ENCODE data around the gene NR6A1.
"Not testable (repeated sequence)": the region's sequence is repeated elsewhere in the genome, so short reads cannot be mapped to it uniquely, and the experiment has no call there.

NR6A1 gene

DNA sequence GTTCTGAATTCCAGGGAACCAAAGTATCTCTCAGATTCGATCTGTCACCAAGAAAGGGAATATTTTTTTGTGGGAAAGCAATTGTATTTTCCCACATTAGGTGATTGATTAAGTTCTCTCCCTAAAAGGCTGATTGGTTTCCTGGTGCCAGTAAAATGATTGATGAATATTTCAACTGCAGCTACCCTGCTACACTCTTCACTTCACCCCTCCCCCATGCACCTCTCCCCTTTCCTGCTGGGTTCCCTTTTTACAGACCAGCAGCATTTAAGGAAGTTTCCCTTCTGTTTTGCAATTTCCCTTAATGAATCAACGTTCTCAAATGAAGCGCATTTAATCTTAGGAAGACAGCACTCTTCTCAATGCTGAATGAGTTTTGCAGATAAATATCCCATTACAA lies 13.1 kb downstream of the NR6A1 start:
- no peak for DNase-seq

DNA sequence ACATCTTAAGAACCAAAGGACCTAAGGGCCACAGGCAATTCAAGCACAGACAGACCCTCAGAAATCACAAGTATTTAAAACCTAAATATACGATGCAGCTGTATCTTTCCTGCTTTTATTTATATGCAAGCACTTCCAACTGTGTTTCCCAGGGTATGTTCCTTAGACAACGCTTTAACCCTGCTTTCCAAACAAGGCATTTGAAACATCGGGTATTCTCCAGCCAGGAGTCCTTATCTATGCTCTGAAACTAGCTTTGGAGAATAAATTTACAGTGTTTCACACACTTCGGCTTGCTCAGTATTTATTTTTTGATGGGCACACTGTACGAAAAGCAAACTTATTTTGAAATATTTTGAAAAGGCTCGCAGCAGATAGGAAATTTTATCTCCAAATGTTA lies 13.5 kb downstream of the NR6A1 start:
- no peak for DNase-seq

DNA sequence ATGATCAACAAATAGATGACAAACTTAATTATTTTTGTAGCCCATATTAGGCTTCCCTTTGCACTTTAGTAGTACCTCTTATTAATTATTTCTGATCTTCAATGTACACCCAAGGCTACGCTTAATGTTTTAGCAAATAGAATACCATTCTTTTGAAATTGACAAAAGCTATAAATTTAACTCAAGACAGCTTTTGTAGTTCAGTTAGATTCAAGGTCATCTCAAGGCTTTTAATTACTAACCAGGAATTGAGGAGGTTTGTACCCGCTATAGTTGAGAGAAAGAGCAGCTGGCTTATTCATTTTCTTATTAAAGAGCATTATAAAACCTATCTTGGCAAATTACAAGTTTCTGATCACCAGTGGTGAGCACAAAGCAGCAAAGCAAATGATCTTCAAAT lies 15.1 kb downstream of the NR6A1 start:
- DNase-seq, result no peak

DNA sequence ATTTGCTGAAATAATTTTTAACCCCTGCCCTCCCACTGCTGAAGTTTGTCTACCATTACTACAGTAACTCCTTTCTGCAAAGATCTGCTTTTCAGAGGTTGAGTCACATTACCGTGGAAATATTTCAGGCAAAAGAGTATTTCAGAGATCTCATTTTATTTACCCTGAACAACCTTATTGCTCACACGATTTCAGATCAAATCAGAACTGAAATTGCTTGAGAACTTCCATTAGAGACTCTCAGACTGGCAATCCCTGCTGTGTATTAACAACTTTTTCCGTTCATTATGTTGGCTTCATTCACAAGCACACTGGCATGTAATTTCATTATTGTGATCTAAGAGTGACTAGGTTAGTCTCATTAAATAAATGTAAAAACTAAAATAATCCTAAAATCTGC lies 16.1 kb downstream of the NR6A1 start:
- DNase-seq, result no peak

DNA sequence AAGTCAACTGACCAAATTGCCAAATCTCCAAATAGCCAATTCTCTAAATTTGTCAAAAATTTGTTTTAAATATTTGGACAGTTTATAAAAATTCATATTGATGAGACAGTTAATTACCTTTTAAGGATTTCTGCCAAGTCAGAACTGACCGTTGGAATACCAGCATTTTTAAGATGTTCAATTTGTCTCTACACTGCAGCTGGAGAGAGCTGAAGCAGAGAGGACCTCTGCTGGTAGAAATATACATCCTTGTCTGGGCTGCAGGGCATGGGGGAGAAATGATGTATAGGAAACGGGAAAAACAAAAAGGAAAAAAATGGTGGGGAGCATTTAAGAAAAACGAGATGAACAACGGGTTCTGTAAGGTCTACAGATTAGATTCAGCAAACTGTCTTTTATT lies 16.8 kb downstream of the NR6A1 start:
- DNase-seq, result no peak

DNA sequence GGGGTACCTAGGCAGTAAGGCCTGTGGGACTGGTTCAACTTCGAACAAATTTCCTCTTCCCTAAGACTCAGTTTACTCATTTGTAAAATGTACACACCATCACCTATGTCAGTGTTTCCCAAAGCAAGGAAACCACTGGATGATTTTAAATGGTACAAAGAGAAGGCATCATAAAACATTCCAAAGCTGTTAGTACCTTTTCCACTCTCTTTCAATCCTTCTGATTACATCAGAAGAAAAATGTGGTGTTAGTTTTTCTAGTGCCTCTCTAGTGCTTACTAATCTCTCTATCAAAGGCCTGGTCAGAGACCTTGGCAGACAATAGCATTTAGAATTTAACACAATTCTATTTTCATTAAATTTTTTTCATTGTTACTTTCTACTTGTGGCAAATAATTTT lies 18.1 kb downstream of the NR6A1 start:
- no peak for DNase-seq

DNA sequence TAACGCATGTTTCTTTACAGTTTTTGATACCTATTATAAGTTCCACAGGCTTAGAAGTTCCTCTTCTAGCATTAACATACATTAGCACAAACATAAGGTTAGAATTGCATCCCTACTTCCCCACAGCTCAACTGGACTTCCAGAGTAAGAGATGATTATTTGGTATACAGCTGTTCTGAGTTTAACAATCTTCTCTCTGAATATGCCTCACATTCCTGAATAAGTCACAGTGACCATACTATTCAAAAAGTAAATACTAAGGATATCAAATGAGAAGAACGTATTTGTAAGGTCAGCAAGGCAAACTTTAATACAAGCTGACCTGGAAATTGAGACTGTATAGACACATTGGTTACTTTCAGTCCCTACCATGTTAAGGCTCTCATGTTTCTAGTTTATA lies 21.3 kb downstream of the NR6A1 start:
- no peak for DNase-seq

DNA sequence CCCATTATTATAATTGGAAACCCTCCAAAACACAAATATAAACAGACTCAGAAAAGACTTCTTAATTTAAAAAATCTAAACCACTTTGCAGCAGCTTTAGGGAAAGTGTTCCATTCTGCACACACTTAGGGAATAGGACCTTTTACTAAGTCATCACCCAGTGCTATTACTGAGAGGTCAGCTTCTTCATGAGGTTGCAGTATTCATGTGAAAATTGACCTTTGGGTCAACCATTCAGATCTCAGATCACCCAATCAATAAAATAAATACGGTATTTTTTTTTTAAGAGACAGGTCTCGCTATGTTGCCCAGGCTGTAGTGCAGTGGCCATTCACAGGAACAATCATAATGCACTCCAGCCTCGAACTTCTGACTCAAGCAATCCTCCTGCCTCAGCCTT lies 21.8 kb downstream of the NR6A1 start:
- no peak for DNase-seq

DNA sequence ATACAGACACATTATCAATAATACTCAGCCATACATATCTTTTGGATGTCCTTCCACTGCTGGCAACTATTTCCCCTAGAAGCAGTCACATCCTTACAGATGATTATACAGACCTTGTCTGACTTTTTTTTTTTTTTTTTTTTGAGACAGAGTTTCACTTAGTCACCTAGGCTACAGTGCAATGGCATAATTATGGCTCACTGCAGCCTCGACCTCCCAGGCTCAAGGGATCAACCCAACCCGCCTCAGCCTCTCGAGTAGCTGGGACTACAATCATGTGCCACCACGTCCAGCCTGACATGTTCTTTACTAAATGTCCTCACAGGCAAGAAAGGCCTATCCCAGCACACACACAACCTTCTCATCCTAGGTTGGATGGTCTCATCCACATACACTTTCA lies 24.0 kb downstream of the NR6A1 start:
- DNase-seq, result no peak

DNA sequence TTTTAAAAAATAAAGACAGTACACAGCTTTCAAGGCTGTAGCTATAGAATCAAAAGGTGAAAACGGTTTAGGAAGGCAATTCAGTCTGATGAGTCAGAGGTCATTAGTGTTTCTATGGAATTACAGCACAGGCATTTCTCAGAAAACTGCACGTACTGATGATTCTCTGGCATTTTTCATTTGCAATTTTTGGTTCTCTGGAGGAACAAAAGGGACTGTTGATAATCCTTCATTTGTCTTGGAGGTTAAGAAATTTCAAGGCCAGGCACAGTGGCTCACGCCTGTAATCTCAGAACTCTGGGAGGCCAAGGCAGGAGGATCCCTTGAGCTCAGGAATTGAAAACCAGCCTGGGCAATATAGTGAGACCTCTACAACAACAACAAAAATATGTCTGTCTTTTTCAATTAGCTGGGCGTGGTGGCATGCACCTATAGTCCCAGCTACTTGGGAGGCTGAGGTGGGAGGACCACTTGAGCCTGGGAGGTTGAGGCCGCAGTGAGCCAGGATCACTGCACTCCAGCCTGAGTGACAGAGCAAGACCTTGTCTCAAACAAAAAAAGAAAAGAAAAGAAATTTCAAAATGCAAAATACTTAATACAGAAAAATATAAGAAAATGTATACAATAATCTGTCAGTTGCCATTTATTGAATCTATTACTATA lies 27.3 kb downstream of the NR6A1 start:
- no peak for DNase-seq

DNA sequence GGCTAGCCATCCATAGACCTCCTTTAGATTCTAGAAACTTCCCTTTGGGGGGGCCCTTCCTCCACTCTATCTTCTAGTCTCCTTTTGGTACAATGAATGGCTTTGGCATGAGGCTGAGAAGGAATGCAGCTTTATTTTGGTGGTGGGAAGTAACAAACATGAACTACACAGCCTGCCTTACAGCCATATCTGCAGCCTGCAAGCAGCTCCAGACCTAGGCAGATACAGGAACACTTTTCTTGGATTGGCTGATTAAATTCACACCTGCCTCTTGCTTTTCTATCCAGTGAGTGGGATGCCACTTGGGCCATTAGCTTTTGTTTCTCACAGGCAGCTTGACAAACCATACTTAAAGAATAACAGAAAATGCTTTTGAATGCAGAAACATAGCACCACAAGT lies 28.2 kb downstream of the NR6A1 start:
- no peak for DNase-seq

DNA sequence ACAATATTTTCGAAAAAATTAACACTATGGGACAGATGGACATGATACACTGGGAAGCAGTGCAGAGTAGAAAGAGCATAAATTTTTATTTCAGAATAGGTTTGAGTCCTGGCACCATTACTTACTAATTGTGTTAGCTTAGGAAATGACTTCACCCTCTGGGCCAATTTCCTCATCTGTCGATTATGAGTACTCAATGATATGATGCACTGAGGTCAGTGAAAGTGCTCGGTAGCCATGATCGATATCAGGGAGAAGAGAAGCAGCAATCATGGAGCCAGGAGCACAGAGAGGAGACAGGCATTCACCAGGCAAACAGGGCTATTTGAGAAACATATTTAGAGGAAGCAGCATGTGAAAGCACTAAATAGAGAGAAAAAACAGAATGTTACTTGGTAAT lies 29.4 kb downstream of the NR6A1 start:
- no peak for DNase-seq

DNA sequence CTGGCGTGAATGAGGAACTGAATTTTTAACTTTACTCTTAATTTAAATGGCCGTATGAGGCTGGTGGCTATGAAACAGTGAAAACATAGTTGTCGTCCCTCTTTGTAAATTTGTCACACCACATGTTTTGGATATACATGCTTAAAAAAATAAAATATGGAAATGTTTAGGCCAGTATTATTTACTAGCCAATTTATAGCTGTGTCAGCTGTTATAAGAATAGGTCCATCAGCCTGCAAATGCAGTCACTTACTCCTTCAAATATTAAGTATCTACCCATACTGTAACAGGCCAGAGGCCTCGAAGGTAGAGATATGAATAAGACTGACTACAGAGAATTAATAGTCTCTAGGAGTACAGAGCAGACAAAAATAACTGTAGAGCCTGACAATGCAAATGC lies 30.0 kb downstream of the NR6A1 start:
- no peak for DNase-seq

DNA sequence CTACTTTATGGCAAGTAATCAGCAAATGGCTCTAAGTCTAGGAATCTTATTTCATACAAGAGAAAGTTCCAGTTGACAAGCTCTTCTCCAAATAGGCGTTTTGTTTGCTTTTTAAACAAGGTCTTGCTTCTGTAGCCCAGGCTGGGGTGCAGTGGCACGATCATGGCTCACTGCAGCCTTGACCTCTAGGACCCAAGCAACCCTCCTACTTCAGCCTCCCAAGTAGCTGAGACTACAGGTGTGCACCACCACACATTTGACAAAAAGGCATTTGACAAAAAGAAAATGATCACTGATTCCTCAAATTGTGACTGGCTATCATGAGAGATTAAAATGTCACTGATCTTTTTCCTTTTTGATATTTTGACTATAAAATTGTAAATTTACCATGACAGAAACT lies 31.8 kb downstream of the NR6A1 start:
- DNase-seq, result no peak

DNA sequence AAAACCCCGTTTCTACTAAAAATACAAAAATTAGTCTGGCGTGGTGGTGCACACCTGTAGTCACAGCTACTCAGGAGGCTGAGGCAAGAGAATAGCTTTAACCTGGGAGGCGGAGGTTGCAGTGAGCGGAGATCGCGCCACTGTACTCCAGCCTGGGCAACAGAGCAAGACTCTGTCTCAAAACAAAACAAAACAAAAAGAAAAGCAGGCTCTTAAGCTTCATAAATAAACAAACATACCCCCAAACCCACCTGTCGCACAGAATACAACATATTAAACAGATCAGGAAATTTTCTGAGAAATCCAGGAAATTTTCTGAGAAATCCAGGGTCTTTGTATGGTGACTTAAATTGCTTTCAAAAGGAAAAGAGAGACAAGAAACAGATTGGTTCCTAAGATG lies 33.0 kb downstream of the NR6A1 start:
- DNase-seq, result not testable (repeated sequence)

DNA sequence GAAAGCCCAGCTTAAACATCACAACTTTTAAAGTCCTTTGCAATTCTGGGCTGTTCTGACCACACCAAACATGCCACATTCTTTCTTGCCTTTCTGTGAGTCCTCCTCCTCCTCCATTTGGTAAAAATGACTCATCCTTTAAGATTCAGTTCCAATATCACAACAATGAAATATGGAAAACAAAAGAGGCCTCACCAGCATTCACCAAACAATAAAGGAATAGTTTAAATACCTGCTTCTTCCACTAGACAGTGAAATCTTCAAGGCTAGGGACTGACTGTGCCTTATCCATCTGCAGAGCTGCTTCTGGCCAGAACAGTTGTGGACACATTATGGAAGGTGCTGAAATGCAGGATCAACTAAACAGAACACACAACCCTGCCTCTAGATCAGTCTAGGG lies 36.0 kb downstream of the NR6A1 start:
- DNase-seq, result no peak

DNA sequence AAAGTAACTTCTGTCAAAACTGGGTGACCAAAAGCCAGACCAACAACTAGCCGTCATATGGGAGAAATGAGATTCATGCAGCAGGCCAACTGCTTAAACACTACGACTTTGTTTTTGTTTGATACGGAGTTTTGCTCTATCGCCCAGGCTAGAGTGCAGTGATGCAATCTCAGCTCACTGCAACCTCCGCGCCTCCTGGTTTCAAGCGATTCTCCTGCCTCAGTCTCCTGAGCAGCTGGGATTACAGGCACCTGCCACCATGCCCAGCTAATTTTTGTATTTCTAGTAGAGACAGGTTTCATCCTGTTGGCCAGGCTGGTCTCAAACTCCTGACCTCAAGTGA lies 36.4 kb downstream of the NR6A1 start:
- DNase-seq, result not testable (repeated sequence)

DNA sequence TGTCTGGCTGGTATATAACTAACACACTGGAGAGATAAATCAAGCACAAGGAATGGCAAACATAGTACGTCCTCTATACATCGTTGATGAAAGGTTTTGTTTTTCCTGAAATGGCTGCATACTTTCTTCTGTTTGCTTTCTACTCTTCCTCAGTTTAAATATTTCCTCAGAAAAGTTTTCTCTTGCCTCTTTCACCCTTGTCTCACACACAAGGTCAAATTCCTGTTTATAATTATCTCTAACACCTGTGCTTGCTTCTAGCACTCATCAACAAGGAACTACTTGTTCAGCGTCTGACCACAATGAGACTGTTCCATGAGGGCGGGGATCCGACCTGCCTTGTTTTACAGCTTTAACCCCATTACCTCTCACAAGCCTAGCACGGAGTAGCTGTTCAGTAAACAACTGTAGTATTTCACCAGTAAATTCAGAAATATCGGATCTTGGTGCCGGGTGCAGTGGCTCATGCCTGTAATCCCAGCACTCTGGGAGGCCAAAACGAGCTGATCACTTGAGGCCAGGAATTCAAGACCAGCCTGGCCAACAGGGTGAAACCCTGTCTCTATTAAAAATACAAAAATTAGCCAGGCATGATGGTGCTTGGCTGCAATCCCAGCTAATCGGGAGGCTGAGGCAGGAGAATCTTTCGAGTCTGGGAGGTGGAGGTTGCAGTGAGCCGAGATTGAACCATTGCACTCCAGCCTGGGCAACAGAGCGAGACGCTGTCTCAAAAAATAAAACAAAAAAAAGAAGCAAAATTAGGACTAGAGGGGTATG lies 37.0 kb downstream of the NR6A1 start:
- DNase-seq, result no peak

DNA sequence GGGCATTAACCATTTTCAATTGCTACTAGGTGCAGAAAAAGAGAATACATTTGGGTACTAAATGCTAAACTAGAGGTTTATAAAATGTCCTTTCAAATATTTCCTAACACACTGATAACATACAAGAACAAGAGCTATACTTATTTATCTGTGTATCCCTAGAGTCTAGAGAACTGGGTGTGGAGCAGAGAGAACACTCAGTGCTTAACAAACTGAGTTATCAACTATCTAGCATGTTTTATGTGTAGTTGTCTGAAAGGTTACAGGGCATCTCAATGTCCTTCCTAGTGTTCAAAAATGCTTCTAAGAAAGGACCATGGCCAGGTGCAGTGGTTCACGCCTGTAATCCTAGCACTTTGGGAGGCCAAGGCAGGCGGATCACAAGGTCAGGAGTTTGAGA lies 40.3 kb downstream of the NR6A1 start:
- no peak for DNase-seq

DNA sequence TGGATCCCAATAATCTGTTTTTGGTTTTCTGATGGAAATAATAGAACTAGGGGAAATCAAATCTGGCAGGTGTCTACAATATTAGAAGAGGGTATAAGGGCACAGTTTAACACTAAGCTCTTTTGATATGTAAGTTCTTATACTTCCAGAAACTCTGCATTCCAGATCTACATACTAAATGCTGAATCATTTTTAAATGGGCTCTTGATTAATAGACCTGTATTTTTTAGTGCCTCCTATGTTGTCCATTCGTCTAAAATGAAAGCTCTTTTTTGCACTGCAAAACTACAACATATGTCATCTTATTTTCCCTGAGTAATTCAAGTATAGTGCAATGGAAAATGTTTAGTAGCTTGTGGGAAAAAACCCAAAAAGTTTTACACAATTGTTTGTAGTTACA lies 44.2 kb downstream of the NR6A1 start:
- no peak for DNase-seq

DNA sequence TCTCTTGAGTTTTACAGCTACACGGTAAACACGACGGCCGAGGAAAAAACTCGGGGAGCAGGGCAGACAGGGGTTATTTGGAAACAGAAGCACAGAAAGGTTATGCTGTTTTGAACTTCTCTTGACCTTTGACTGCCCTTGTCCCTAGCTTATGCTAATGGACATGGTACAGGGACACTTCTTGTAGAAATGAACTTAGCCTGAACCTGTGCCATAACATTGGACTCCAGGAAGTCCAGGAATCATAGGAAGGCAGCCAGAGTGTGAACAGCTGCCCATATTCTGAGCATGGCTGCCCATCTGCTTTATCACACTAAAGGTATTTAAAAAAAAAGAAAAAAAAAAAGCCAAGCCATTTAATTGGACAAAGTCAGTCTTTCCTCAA lies 46.1 kb downstream of the NR6A1 start:
- DNase-seq, result no peak

DNA sequence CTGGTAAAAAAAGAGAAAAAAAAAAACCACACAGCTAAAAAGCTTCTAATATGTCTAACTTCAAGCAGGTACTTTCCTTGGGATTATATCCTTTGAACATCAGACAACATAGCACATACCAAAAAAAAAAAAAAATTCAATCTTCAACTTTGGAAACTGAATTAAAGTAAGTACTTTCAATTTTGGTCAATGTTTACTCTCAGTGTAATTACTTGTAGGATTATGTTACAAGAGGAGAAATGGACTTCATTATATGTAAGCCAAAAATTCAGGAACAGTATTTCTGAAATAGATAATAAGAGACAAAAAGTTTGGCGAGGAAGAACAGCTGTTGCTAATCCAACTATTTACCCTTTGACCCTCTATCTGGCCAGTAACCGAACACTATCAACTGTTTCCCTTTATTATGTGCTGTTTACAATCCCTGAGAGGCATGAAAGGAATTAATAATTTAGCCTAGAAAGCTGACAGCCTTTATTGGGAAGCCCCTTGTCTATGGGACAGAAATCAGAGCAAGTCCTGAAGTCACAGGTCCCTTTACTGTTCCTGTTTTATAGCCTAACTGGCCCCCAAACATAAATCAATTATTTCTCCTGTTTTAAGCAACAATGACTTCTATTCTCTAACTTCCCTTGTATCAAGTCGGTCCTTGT lies 46.6 kb downstream of the NR6A1 start:
- DNase-seq, result no peak

DNA sequence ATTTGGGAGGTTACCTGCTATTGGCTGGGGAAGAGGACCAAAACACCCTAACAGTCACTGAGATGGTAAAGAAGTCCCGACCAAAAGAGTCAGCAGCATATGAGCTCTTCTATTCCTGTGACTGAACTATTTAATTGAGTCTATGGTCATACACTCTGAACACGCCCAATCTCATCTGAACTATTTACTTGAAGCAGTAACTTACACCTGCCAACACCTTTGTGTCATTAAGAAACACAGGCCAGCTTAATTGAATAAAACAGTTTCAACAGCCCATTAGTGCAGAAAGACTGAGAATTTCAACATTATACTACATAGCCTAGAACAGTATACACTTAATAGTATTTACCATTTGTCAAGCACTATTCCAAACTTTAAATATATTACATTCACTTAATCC lies 47.8 kb downstream of the NR6A1 start:
- no peak for DNase-seq

DNA sequence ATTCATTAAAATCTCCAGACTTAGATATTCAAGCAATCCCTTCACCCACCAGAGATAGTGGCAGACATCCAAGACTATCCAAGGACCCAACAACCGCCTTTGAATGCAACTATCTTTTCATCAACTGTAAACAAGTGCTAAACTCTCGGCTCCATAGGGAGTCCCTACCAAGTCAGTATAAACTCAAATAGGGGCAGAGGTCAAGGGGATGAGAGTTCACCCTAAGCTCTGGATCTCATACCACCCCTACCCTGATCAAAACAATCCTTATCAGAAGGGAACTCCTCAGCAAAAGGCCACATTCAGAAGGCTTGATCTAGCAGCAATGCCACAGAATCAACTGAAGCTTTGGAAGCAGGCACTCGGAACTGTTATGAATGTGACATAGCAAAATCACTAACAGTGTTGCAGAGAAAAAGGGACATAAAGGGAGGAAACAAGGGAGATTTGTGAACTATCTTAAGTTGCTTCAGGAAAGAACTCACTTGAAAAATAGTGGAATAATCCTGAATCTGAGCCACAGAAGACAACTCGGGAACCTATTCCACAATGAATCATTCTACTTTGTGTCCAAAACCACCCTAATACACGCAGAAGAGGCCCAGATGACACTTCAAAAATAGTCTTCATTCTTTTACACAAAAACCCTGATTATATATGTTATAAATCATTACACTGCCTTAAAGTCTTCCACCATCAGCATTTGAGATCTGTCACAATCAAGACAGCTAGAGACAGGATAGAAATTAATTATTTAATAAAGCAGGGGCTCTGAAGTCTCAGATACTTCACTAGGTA lies 49.8 kb downstream of the NR6A1 start:
- DNase-seq, result no peak
